OCI-LY1 (cell line): ENCODE measurements around the gene SPRTN.

Experiments used
- CTCF ChIP-seq: fragments of 200-600 bp; sonication (generic), shearing (Covaris generic); IDR thresholded peaks from 2 replicates; pipeline ENCODE4 v1.5.1; 2017; ENCODE audit warnings: mild to moderate bottlenecking, antibody characterized with exemption, low read length, moderate library complexity, mixed read lengths
- EZH2 ChIP-seq: fragments of 200-600 bp; sonication (generic), shearing (Covaris generic); IDR thresholded peaks from 2 replicates; pipeline ENCODE4 v1.8.0; 2017; ENCODE audit warnings: borderline replicate concordance, mixed run types, mild to moderate bottlenecking, antibody characterized with exemption, low read length, moderate library complexity, mixed read lengths

DNA sequence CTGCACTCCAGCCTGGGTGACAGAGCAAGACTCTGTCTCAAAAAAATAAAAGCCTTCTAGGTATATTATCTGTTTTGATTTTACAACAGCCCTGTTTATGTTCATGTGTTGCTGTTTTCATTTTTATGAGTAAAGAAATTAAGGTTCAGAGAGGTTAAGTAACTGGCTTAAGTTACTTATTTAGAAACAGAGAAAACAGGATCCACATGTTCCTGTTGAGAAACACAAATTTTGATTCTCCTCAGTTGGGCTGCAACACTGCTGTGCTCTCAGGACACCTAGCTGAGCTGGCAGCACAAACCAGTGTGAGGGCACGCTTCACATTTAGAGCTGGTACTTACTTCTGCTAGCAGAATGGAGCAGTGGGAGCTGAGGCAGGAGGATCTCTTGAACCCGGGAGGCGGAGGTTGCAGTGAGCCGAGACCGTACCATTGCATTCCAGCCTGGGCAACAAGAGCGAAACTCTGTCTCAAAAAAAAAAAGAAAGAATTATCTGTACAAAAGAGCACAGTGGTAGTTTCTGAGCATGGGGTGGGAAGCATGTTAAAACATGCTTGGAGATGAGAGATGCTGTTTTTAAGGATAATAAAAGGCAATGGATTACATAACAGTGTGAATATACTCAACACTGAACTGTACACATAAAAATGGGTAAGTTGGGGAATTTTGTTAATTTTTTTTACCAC is 2.4 kb downstream of the SPRTN start:
- TF ChIP-seq EZH2 (no peak), CTCF (no peak)
